Activated B cell treated with CpG ODN at 0.5 μM for 24 hours (primary cell): ENCODE data around the gene ZBTB45. TPM values are rescaled to one million over a fixed set of nuclear protein-coding genes. Genes with fewer than 3 reads are reported as not detected.

ENCODE experiments used
- ATAC-seq: fragments of 200-7000 bp; cut with Tn5 transposase; one replicate; pipeline ENCODE4 v1.10.0; 2021; ENCODE audit warnings: low read depth, mild to moderate bottlenecking, moderate library complexity
- CTCF ChIA-PET: fragments of 350-600 bp; sonication (Branson Sonifier 250); formaldehyde crosslinking; loops from one replicate; lab custom pipeline; 2021; ENCODE audit warnings: antibody characterized with exemption; lab: Charles Lee
- POLR2A ChIA-PET: fragments of 350-600 bp; sonication (Branson Sonifier 250); formaldehyde crosslinking; loops from one replicate; lab custom pipeline; 2021; ENCODE audit warnings: antibody characterized with exemption; lab: Charles Lee
- DNase-seq: peaks from one replicate; pipeline ENCODE4 v3.0.0; 2022
- H3K27ac Mint-ChIP-seq: one replicate; pipeline ENCODE4 v1.8.0; 2020; ENCODE audit warnings: mixed read lengths
- H3K27me3 Mint-ChIP-seq: one replicate; pipeline ENCODE4 v1.8.0; 2021; ENCODE audit warnings: mixed read lengths
- H3K36me3 Mint-ChIP-seq: one replicate; pipeline ENCODE4 v1.8.0; 2021; ENCODE audit warnings: low read depth, mixed read lengths
- H3K4me1 Mint-ChIP-seq: one replicate; pipeline ENCODE4 v1.8.0; 2021; ENCODE audit warnings: mixed read lengths
- H3K4me3 Mint-ChIP-seq: one replicate; pipeline ENCODE4 v1.8.0; 2020; ENCODE audit warnings: mild to moderate bottlenecking, mixed read lengths
- H3K9me3 Mint-ChIP-seq: one replicate; pipeline ENCODE4 v1.8.0; 2020; ENCODE audit warnings: mixed read lengths
- CTCF ChIP-seq: fragments of 200-600 bp; IDR thresholded peaks from one replicate; pipeline ENCODE4 v1.8.0; 2022; ENCODE audit warnings: antibody characterized with exemption, mild to moderate bottlenecking
- intact Hi-C: fragments of 100-400 bp; cut with micrococcal nuclease; formaldehyde crosslinking; loops from one replicate; pipeline ENCODE4 v1.15.1; 2024
- total RNA-seq: library from RNA; stranded (reverse); gene quantifications from 2 replicates; pipeline ENCODE4 v1.2.3, GENCODE V29; 2022

The ZBTB45 gene
- total RNA-seq, 1 donor from 2014 or later, result 20.2 TPM

DNA sequence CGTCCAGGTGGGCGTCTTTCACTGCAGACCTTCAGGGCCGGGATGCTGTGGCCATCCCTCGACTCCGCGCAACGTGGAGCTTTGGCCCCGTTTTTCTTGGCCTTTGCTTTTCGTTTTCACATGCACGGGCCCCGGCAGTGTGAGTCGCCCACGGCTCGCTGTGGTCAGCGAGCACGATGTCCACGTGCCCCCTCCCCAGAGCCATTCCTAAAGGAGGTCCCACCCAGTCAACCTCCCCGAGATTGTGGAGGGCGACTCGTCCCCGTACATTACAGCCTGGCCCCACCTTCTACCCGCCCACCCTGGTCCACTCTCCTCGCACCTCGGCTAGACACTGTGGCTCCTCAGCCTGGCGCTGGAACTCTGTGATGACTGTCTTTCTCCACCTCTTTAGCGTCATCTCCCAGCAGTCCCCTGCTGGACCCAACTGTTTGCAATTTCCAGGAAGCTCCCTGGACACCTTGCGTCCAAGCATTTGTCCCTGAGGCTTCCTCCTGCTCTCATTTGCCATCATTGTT lies 43.1 kb downstream of the ZBTB45 start:
- no peak for DNase-seq
- peak overlapping the region; percentile 94 for H3K4me3 Mint-ChIP-seq
- peaks cover 20% of the 10 kb centered on the region for H3K4me1 Mint-ChIP-seq
- ATAC-seq, result no peak
- TF ChIP-seq CTCF, result no peak
- peak overlapping the region; percentile 78 for H3K27ac Mint-ChIP-seq
- no peaks in the 10 kb centered on the region for H3K9me3 Mint-ChIP-seq
- CTCF ChIA-PET, result interaction anchor here (0.8 kb wide), 1 partner anchor 43 kb away, joined by 3 read pairs; the partner anchor contains the start of gene ZBTB45
- POLR2A ChIA-PET, result interaction anchor here (0.6 to 2.6 kb wide), 3 partner anchors 43 to 99 kb away, joined by 3 to 17 read pairs (median 3); partner anchors contain the start of gene ZBTB45
- peaks cover 26% of the 10 kb centered on the region for H3K36me3 Mint-ChIP-seq
- intact Hi-C loops, result loop anchor here (1.0 to 5.0 kb wide), 8 partner anchors 23 to 150 kb away; partner anchors contain the start of genes MZF1, ZBTB45, ZNF324B and ZNF497
- no peaks in the 10 kb centered on the region for H3K27me3 Mint-ChIP-seq

- Mint-ChIP-seq H3K36me3 (peaks cover 24% of the 10 kb centered on the region), H3K4me3 (peak within 1 kb of the TSS; percentile 94), H3K4me1 (peaks cover 20% of the 10 kb centered on the region), H3K27me3 (no peaks in the 10 kb centered on the region), H3K27ac (peak within 1 kb of the TSS; percentile 95), H3K9me3 (no peaks in the 10 kb centered on the region)
- DNase-seq (peak; percentile 91), ATAC-seq (peak; percentile 88)
- ChIA-PET POLR2A (interaction anchor here (0.5 to 2.6 kb wide), 13 partner anchors 11 to 1371 kb away, joined by 3 to 17 read pairs (median 4); partner anchors contain the start of genes CHMP2A, ZBTB45, ZNF132 and ZNF497), CTCF (interaction anchor here (0.8 kb wide), 1 partner anchor 44 kb away, joined by 3 read pairs; the partner anchor contains the start of gene ZBTB45)
- TF ChIP-seq CTCF, result no peak
- intact Hi-C loops, result loop anchor here (1.0 to 5.0 kb wide), 12 partner anchors 10 to 149 kb away; partner anchors contain the start of genes MZF1, TRIM28, ZBTB45 and ZNF132
Observed at GRCh38 chr19:58475714-58476497, 43.7 kb downstream of the ZBTB45 start, which contains the start of gene ZNF446. ZNF446 (plus strand) TSS chr19:58476352; CDS start chr19:58477219, 867 bp downstream.

DNA sequence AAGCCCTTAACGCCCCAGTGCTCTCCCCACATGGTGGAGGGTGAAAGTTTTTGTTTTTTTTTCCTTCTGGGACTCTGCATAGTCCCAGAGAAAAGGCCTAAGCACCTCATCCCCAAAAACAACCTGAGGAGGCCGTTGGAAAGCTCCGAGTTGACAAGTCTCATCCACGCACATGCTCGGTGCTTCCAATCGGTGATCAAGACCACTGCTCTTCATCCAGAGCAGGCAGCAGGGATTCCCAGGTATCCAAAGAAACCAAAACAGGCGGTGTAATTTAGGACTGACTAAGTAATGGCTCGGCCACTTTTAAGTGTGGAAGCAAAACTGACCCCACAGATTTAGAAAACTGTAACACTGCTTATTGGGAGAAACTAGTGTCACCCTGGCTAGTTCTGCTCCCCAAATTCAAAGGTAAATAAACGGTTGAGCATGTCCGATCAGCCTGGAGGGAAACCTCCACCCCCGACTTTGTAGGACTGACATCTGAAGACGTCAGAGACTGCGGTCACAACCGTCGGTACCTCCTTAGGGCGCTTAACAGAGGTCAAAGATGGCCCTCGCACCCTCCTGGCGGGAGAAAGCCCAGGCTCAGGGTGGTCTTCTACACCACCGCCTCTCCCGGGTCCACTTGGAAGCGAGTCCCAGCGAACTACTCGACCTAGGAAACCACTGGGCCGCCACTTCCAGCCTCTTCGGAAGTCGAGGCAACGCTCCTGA lies 44.5 kb downstream of the ZBTB45 start:
- peak; percentile 0 for ATAC-seq
- intact Hi-C loops, result loop anchor here (1.0 to 5.0 kb wide), 5 partner anchors 9 to 74 kb away; partner anchors contain the start of genes TRIM28, ZBTB45 and ZNF132
- Mint-ChIP-seq H3K4me1 (peaks cover 20% of the 10 kb centered on the region), H3K4me3 (peak overlapping the region; percentile 94), H3K27ac (peak overlapping the region; percentile 95), H3K9me3 (no peaks in the 10 kb centered on the region), H3K36me3 (peaks cover 31% of the 10 kb centered on the region), H3K27me3 (no peaks in the 10 kb centered on the region)
- ChIA-PET CTCF (no interaction called here), POLR2A (interaction anchor here (0.5 to 2.6 kb wide), 12 partner anchors 10 to 1370 kb away, joined by 3 to 17 read pairs (median 4); partner anchors contain the start of genes CHMP2A, ZBTB45, ZNF132 and ZNF497)
- no peak for DNase-seq
- no peak for TF ChIP-seq CTCF

DNA sequence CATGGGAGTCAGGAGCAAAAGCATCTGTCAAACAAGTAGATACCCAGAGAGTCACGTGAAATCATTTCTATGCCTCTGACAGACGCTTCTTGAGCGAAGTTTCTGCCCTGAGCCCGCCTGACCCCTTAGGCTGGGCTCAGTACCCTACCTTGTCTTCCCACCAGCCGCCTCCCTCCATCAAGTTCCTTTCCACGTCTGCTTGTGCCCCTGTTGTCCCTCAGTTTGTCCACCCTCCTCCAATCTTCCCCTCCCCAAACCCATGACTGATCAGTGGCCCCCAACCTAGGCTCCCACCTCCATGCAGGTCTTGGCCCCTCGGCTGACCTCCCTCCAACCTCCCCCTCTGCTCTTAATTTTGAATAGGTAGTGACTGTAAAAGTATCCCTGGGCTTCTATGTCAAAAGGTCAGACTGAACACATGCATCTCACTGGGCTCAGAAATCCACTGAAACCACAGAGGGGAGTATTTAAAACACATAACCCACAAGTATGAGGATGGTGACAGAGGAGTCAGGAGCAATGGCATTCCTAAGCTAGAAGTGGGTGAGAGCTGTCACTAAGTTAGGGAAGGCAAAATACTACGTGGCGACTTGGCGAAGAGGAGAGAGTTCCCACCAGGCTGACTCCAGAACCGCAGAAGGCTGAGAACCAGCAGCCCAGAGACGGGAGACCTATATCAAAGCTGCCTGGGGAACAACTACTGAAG lies 45.2 kb downstream of the ZBTB45 start:
- intact Hi-C loops, result no loop called here
- ChIA-PET CTCF (no interaction called here), POLR2A (interaction anchor here (1.5 to 1.7 kb wide), 4 partner anchors 81 to 148 kb away, joined by 3 to 8 read pairs (median 4); partner anchors contain the start of genes CHMP2A, ZNF497 and ZSCAN22)
- ATAC-seq (no peak), DNase-seq (no peak)
- no peaks in the 10 kb centered on the region for H3K27me3 Mint-ChIP-seq
- H3K4me3 Mint-ChIP-seq, result peak overlapping the region; percentile 42
- no peak for TF ChIP-seq CTCF
- peaks cover 20% of the 10 kb centered on the region for H3K4me1 Mint-ChIP-seq
- peak overlapping the region; percentile 56 for H3K27ac Mint-ChIP-seq
- peaks cover 33% of the 10 kb centered on the region for H3K36me3 Mint-ChIP-seq
- H3K9me3 Mint-ChIP-seq, result no peaks in the 10 kb centered on the region
